OCI-LY7 (cell line): Measurements from ENCODE around the gene SLC7A11. TPM values are rescaled to one million over a fixed set of nuclear protein-coding genes. Genes with fewer than 3 reads are reported as not detected.

Source experiments
- BruUV-seq: library from RNA; stranded (reverse); fragments of 400-500 nt; replicated peaks from 2 replicates; lab custom pipeline; 2021; lab: Mats Ljungman, UMichigan
- CTCF ChIA-PET: fragments of 300-600 bp; sonication (Branson Sonifier 250); formaldehyde crosslinking; loops from one replicate; lab custom pipeline; 2022; ENCODE audit warnings: antibody characterized with exemption; ENCODE audit not compliant: unreplicated experiment; lab: Charles Lee
- POLR2A ChIA-PET: fragments of 300-600 bp; sonication (Branson Sonifier 250); formaldehyde crosslinking; loops from one replicate; lab custom pipeline; 2022; ENCODE audit warnings: antibody characterized with exemption; lab: Charles Lee
- DNase-seq: peaks from one replicate; pipeline ENCODE4 v3.0.0-alpha.2; 2015; ENCODE audit warnings: low spot score
- H2AFZ ChIP-seq: fragments of 200-600 bp; sonication (generic), shearing (Covaris generic); 2 replicates; pipeline ENCODE4 v1.6.1; 2014; ENCODE audit warnings: mild to moderate bottlenecking, antibody characterized with exemption, low read length, moderate library complexity
- H3K27ac ChIP-seq: fragments of 200-600 bp; sonication (generic); 2 replicates; pipeline ENCODE4 v1.5.1; 2014; ENCODE audit warnings: mixed run types, low read depth, mild to moderate bottlenecking, moderate library complexity, low read length, inconsistent platforms; ENCODE audit not compliant: poor library complexity, severe bottlenecking
- H3K36me3 ChIP-seq: fragments of 200-600 bp; sonication (generic); 2 replicates; pipeline ENCODE4 v1.6.1; 2014; ENCODE audit warnings: mild to moderate bottlenecking, antibody characterized with exemption, low read length, moderate library complexity, mixed read lengths; ENCODE audit not compliant: insufficient read depth
- H3K4me1 ChIP-seq: fragments of 200-600 bp; sonication (generic); 2 replicates; pipeline ENCODE4 v1.5.1; 2014; ENCODE audit warnings: mild to moderate bottlenecking, low read length; ENCODE audit not compliant: insufficient read depth, poor library complexity, severe bottlenecking
- H3K4me2 ChIP-seq: fragments of 200-600 bp; sonication (generic); 2 replicates; pipeline ENCODE4 v1.6.1; 2014; ENCODE audit warnings: mild to moderate bottlenecking, low read length
- H3K4me3 ChIP-seq: fragments of 200-600 bp; sonication (generic); 2 replicates; pipeline ENCODE4 v1.5.1; 2014; ENCODE audit warnings: mild to moderate bottlenecking, low read depth, low read length; ENCODE audit not compliant: poor library complexity, severe bottlenecking
- H3K79me2 ChIP-seq: fragments of 200-600 bp; sonication (generic); 2 replicates; pipeline ENCODE4 v1.6.1; 2016; ENCODE audit warnings: low read depth, mild to moderate bottlenecking, low read length, moderate library complexity, mixed read lengths; ENCODE audit not compliant: insufficient read depth
- H3K9me2 ChIP-seq: fragments of 200-600 bp; sonication (generic); 2 replicates; pipeline ENCODE4 v1.6.1; 2016; ENCODE audit warnings: mild to moderate bottlenecking, low read length, mixed read lengths; ENCODE audit not compliant: insufficient read depth
- H3K9me3 ChIP-seq: fragments of 200-600 bp; sonication (generic); 2 replicates; pipeline ENCODE4 v1.6.1; 2014; ENCODE audit warnings: mild to moderate bottlenecking, mixed run types, low read length, mixed read lengths
- H4K20me1 ChIP-seq: fragments of 200-600 bp; sonication (generic); 2 replicates; pipeline ENCODE4 v1.6.1; 2014; ENCODE audit warnings: mild to moderate bottlenecking, antibody characterized with exemption, low read length, moderate library complexity, mixed read lengths; ENCODE audit not compliant: insufficient read depth
- CTCF ChIP-seq: fragments of 200-600 bp; sonication (generic); conservative IDR thresholded peaks from 2 replicates; pipeline ENCODE4 v1.5.1; 2014; ENCODE audit warnings: mild to moderate bottlenecking, antibody characterized with exemption, low read length, moderate library complexity, mixed read lengths
- EZH2phosphoT487 ChIP-seq: fragments of 200-600 bp; sonication (generic); IDR thresholded peaks from 2 replicates; pipeline ENCODE4 v1.6.1; 2018; ENCODE audit warnings: low read depth, borderline replicate concordance, mild to moderate bottlenecking, mixed run types, antibody characterized with exemption, low read length, moderate library complexity, mixed read lengths
- intact Hi-C: fragments of 100-400 bp; cut with micrococcal nuclease; formaldehyde crosslinking; loops from one replicate; pipeline ENCODE4 v1.10.0; 2022; ENCODE audit not compliant: unreplicated experiment
- total RNA-seq, 2 experiments: library from RNA; depleted of rRNA in 1 of 2; stranded (reverse); fragments of >200 nt in 1 of 2; shearing (Covaris generic) in 1 of 2; gene quantifications; 2 replicates each; pipeline ENCODE4 v1.2.3, GENCODE V29; 2014 to 2022

SLC7A11 gene
- total RNA-seq, 2 experiments from 2014 or later: 5.7 to 16.7 TPM

- H3K4me2 ChIP-seq: no peak overlapping the region
- intact Hi-C loops: no loop called here
- H3K27ac ChIP-seq: no peak overlapping the region
- no peak overlapping the region for H2AFZ ChIP-seq
- TF ChIP-seq EZH2phosphoT487 (no peak), CTCF (no peak)
- BruUV-seq: no TSS peak
- no peaks in the 10 kb centered on the region for H3K79me2 ChIP-seq
- H3K9me2 ChIP-seq: no peaks in the 10 kb centered on the region
- no peaks in the 10 kb centered on the region for H3K9me3 ChIP-seq
- POLR2A ChIA-PET: interaction anchor here (0.6 to 2.2 kb wide), 9 partner anchors 8 to 84 kb away, joined by 3 to 11 read pairs (median 4); partner anchors contain the start of gene SLC7A11
- CTCF ChIA-PET: no interaction called here
- no peaks in the 10 kb centered on the region for H3K4me1 ChIP-seq
- no peak for DNase-seq
- H3K36me3 ChIP-seq: no peaks in the 10 kb centered on the region
- H3K4me3 ChIP-seq: no peak overlapping the region
- no peaks in the 10 kb centered on the region for H4K20me1 ChIP-seq
Measured at GRCh38 chr4:138200236-138200590, 41.9 kb downstream of the SLC7A11 start.

- TF ChIP-seq EZH2phosphoT487 (no peak), CTCF (no peak)
- ChIA-PET CTCF (no interaction called here), POLR2A (interaction anchor here (0.6 to 2.2 kb wide), 9 partner anchors 7 to 83 kb away, joined by 3 to 11 read pairs (median 4); partner anchors contain the start of gene SLC7A11)
- Histone ChIP-seq H3K36me3 (no peaks in the 10 kb centered on the region), H3K9me3 (no peaks in the 10 kb centered on the region), H3K27ac (no peak overlapping the region), H3K79me2 (no peaks in the 10 kb centered on the region), H2AFZ (no peak overlapping the region), H3K4me2 (no peak overlapping the region), H3K4me1 (no peaks in the 10 kb centered on the region), H3K9me2 (no peaks in the 10 kb centered on the region), H3K4me3 (no peak overlapping the region), H4K20me1 (no peaks in the 10 kb centered on the region)
- intact Hi-C loops: no loop called here
- DNase-seq: no peak
- no TSS peak for BruUV-seq
Measured at GRCh38 chr4:138199568-138200235, 42.4 kb downstream of the SLC7A11 start.

GRCh38 chr4:138196153-138196552 lies 46.0 kb downstream of the SLC7A11 start:
- POLR2A ChIA-PET: interaction anchor here (0.7 to 0.9 kb wide), 3 partner anchors 9 to 313 kb away, joined by 3 to 4 read pairs (median 3); no protein-coding TSS in a partner anchor
- Histone ChIP-seq H3K79me2 (peaks cover 5% of the 10 kb centered on the region; the same call in 1 of the 2 replicates), H3K36me3 (peaks cover 6% of the 10 kb centered on the region; the same call in 1 of the 2 replicates), H3K4me1 (peaks cover 16% of the 10 kb centered on the region), H4K20me1 (no peaks in the 10 kb centered on the region), H3K27ac (no peak overlapping the region), H2AFZ (no peak overlapping the region), H3K9me3 (no peaks in the 10 kb centered on the region), H3K4me2 (no peak overlapping the region), H3K9me2 (no peaks in the 10 kb centered on the region), H3K4me3 (no peak overlapping the region)
- no TSS peak for BruUV-seq
- TF ChIP-seq CTCF (no peak), EZH2phosphoT487 (no peak)
- intact Hi-C loops: no loop called here
- CTCF ChIA-PET: no interaction called here
- no peak for DNase-seq
